GM19240 (cell line): Measurements from ENCODE around the gene CIROP.

ENCODE experiments used
- DNase-seq: peaks from one replicate; pipeline ENCODE4 v3.0.0; 2011; ENCODE audit warnings: low spot score; ENCODE audit not compliant: insufficient read length

CIROP gene, protein sequence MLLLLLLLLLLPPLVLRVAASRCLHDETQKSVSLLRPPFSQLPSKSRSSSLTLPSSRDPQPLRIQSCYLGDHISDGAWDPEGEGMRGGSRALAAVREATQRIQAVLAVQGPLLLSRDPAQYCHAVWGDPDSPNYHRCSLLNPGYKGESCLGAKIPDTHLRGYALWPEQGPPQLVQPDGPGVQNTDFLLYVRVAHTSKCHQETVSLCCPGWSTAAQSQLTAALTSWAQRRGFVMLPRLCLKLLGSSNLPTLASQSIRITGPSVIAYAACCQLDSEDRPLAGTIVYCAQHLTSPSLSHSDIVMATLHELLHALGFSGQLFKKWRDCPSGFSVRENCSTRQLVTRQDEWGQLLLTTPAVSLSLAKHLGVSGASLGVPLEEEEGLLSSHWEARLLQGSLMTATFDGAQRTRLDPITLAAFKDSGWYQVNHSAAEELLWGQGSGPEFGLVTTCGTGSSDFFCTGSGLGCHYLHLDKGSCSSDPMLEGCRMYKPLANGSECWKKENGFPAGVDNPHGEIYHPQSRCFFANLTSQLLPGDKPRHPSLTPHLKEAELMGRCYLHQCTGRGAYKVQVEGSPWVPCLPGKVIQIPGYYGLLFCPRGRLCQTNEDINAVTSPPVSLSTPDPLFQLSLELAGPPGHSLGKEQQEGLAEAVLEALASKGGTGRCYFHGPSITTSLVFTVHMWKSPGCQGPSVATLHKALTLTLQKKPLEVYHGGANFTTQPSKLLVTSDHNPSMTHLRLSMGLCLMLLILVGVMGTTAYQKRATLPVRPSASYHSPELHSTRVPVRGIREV

DNA sequence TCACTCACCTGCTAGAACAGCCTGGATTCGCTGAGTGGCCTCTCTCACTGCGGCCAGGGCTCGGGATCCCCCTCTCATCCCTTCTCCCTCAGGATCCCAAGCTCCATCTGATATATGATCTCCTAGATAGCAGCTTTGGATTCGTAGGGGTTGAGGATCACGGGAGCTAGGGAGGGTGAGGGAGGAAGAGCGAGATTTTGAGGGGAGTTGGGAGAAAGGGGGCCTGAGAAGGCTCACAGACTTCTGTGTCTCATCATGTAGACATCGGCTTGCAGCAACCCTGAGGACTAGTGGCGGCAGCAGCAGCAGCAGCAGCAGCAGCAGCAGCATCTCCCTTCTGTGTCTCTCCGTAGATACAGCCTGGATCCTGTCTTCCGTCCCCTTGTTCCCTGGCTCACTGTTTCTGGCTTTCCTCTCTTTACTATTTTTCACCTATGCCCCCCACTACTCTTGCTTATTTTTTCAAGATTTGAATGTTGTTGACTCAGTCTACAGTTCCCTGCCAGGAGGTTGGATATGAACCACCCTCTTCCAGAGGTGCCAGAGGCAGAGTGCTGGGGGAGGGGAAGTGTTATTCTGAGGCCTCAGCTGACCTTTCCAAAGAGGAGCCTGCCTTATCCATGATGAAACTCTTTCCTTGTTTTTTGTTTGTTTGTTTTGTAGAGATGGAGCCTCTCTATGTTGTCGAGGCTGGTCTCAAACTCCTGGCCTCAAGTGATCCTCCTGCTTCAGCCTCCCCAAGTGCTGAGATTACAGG is at the start of gene CIROP:
Gene CIROP, minus strand, starts transcription at position 399 of the 757 bp plus-strand sequence. Its CDS starts 69 bp downstream, at position 330.
- no peak for DNase-seq

DNA sequence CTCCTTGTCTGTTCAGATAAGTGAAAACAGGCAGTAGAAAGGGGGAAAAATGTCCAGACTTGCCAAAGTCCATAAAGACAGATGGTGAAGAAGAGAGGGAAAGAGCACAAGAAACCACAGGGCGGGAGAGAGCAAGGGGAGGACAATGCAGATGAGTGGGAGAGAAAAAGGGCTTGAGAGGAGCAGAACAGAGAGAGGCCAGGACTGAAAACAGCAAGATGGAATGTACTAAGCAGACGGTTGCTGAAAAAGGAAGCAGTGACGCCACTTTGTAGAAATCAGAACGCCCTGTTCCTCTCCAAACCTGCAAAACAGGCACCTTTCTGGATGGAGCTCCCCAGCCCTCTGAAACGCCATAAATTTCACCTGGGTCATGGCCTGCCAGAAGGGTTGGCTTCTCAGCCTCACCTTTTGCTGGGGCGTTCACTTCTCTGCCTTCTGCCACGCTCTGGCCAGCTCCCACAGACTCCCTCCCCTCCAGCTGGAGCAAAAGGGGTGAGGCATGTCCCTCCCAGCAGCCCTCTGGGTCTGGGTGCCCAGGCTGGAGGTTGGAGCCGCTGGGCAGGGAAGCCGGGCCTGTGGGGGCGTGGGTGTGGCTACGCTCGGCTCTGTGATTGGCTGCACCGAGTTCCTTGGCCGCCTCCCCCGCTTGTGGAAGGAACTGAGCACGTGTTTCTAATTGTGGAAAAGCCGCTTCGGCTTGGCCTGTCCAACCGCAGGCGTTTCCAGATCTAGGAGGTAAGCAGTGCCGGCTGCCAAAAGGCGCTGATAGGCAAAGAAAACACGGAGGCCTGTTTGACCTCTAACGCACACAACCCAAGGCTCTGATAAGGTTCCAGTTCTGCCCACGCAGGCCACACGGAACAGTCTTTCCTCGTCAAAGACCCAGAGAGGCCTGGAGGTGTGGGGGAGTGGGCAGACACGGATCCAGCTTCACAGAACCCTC is 49.3 kb upstream of the CIROP start:
- DNase-seq, result no peak

DNA sequence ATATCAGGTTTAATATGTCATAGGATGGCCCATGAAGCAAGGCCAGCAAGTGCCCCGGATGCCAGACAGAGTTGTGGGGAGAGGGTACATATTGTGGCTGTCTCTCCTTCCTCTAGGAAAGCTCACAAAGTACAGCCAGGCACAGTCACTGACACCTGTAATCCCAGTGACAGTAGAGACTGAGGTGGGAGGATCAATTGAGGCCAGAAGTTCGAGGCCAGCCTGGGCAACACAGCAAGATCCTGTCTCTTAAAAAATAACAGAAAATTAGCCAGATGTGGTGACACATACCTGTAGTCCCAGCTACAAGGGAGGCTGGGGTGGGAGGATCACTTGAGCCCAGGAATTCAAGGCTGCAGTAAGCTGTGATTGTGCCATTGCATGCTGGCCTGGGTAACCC is 46.6 kb upstream of the CIROP start:
- no peak for DNase-seq

DNA sequence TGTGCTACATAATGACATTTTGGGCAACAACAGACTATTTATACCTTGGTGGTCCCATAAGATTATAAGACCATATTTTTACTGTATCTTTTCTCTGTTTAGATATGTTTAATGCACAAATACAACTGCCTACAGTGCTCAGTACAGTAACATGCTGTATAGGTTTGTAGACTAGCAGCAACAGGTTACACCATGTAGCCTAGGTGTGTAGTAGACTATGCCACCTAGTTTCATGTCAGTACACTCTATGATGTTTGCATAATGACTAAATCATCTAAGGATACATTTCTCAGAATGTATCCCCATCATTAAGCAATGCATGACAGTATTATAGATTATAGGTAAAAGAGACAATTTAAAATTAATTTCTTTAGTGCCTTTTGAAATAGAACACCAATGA is 45.0 kb upstream of the CIROP start:
- DNase-seq, result no peak

DNA sequence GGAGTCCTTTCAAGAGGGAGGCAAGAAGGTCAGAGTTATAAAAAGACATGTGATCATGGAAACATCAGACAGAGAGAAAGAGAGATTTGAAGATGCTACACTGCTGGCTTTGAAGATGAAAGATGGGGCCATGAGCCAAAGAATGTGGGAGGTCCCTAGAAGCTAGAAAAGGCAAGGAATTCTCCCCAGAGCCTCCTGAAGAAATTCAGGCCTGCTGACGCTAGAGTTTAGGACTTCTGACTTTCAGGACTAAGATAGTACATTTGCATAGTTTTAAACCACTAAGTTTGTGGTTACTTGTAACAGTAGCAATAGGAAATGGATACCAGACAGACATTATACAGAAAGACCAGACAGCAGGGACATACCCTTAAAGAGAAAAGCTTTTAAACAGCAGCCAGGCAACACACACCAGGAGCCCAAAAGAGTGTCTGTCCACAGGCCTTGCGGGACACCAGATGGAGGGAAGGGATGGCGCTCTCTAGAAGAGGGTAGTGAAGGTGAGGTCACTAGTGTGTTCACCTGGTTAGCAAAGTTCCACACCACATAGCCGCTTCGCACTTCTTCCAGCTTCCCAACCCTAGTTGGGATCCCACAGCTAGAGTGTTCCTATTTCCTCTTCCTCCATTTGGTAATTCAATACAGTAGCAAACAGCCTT is 43.9 kb upstream of the CIROP start:
- no peak for DNase-seq

DNA sequence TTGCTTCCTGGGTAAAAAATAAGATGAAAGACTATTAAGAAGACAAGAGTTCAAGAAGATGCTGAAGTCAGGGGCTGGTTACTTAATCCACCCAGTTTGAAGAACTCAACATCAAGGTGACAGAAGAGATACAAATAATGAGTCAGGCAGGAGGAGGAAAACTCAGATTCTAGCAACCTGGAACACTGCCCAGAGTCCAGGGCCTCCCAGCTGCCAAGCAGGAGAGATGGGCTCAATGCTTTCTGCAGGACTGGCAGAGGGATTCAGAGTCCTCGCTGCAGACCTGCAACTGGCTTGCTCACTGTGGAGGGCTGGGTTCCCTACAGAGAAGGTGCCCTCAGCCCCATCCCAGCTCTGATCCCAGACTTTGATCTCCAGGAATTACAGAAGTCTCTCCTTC is 42.9 kb upstream of the CIROP start:
- DNase-seq, result no peak

DNA sequence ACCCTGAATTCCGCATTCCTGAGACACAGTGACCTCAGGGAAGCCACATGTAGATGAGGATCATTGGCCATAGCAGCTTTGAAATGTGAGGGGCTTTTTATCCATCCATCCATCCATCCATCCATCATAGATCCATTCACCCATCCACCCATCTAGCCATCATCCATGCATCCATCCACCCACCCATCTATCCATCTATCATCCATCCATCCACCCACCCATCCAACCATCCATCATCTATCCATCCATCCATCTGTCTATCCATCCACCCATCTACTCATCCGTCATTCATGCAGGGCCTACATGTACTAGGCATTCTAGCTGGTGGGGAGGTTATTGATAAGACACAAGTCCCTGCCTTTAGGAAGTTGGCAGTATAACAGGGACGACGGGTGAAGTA is 42.2 kb upstream of the CIROP start:
- DNase-seq, result no peak

DNA sequence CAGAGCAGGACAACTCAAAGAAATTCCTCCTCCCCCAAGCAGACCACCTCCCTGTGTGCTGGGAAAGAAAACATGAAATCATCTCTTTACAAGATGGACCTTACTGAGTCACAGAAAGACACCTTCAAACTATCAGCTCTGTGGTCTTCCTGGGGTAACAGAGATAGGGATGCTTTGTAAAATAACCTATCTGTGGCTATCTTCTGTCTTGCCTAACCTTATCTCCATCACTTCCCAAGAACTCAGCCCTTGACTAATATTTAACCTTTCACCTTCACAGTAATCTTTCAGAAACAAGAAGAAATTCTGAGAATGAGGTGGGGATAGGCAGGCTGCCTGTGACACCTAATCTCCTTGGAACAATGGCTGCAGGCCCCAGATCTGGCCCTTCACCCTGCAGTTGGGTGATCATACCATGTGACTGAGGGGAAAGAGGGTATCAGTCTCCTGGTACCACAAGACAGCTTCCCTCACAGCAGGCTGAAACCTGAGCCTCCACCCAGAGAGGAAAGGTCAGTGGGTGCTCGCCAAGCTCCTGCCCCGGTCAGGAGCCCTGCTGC is 41.6 kb upstream of the CIROP start:
- DNase-seq, result no peak

DNA sequence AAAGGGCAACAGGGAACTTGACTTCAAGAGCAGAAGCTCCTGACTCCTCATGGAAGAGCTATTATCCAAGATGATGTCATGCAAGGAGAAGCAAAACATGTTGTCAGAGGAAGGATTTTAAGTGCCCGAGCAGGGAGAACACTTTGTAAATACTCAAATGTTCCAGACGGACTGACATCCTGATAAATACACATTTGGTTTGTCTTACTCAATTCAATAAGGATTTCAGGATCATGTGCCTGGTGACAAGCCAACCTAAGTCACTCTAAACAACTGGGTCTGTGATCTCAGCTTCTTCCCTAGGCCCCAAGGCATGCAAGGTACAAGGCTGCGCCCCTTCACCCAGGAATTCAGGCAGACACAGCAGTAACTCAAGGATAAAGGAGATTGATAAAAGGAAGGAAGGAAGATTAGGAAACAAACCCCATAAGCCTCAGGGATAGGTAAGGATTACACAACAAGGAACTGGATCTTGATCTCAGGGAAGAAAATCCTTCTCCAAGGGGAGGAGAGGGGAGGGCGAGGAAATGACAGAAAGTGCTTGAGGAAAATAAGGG is 41.1 kb upstream of the CIROP start:
- no peak for DNase-seq

DNA sequence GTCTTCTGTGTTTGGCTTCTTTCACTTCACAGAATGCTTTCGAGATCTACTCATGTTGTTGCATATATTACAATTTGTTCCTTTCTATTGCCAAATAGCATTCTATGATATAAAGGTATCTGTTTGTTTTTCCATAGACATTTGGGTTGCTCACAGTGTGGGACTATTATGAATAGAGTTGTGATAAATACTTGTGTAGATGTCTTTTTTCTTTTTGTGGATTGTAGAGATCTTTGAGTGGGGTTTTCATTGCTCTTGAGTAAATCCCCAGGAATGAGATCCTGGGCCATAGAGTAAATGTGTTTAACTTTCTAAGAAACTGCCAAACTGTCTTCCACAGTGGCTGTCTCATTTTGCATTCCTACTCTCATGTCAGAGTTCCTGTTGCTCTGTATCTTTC is 39.1 kb upstream of the CIROP start:
- DNase-seq, result no peak

DNA sequence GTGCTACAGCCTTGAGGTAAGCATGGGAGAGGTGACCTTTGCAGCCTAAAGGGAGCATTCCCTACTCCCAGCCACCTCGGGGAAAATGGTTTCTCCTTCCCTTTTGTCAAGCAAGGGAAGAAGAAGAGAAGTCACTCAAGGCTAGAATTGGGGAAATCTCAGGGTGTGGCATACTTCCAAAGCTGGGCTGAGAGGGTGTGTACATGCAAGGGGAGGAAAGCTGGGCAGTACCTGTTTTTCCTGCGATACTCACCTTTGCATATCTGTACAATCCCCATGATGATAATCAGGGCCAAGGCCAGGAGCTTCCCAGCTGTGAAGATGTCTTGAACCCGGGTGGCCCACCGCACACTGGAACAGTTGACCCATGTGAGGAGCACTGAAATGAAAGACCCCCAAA is 38.0 kb upstream of the CIROP start:
- DNase-seq, result no peak

DNA sequence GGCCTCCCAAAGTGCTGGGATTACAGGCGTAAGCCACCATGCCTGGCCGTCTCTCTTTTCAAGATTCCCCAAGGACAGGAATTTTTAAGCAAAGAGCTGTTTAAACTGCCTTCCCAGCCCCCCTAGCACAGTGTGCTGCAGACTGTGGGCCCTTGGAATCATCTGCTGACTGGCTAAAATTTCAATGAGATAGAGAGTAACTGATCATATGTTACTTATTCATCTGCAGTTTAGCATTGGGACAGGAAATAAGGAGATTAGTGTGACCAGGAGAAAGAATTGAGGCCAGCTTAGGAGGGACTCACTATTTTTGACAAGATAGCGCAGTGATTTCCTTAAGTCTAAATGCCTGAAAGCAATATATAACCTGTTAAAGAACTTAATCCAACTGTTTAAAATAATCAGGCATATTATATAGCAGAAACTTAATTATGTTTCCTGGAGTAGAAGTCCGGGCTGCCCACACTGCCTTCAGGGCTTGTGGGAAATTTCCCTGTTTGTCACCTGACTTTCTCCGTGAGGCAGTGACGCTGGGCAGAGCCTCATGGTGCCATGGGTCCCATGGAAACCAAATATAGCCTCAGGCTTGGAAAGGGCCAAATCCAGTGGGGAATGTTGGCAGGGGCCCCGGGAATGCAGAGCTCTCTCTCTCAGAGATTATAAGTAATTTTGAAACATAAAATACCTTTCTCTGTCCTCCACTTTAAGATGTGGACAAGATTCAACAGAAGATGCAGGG is 37.1 kb upstream of the CIROP start:
- no peak for DNase-seq

DNA sequence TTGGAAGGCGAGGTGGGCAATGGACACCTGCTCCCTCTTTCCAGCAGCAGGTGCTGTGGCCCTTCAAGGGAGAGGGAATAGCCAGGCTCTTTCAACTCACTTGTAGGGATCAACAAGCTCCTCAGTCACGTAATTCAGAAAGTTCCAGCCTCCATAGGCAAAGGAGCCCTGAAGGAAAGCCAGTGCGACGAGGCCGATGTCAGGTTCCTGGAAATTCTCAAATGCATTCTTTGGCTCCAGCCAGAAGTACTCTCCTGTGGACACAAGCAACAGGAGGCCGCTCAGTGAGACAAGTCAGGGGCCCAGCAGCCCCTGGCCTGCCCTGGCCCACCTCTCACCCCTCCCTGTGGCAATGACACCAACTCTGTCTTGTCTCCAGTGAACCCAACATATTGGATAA is 35.6 kb upstream of the CIROP start:
- DNase-seq, result no peak

DNA sequence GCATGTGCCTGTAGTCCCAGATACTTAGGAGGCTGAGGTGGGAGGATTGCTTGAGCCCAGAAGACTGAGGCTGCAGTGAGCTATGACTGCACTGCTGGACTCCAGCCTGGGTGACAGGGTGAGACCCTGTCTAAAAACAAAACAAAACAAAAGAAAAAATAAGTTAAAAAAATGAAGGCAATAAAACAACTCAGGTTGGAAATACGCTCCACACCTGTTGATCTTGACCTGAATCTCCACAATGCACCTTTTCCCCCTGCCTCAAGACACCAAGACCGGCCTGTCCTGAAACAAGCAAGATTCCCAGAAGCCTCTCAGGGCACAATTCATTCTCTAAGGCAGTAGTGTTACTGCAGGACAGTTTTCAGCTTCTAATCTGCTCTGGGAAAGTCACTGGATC is 35.1 kb upstream of the CIROP start:
- no peak for DNase-seq

DNA sequence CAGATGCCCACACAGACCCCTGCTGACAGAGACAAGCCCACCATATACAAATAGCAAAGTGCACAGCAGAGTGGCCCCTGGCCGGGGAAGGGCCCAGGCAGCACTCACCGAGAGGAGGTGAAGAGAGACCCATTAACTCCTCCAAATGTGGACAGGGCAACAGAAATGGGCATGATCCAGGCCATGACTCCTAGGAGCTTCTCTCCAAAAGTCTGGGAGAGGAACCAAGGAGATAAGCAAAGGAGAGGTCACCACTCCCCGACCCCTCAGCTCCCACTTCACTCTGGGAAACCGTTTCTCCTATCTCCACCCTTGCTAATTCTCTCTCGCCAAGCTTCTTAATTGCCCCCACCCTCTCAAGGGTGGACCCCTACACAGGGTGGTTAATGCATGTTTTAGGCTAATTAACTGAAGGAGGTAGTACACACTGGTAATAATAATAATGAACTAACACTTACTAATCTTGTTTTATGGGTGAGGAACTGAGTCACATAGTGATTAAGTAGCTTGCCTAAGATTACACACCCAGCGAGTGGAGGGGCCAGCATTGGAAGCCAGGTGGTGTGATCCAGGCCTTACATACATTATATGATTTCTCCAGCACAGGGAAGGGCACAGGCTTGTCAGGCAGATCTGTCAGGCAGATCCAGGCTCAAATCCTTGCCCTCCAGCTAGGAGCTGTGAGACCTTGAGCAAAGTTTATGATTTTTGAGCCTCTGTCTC is 33.2 kb upstream of the CIROP start:
- DNase-seq, result no peak

DNA sequence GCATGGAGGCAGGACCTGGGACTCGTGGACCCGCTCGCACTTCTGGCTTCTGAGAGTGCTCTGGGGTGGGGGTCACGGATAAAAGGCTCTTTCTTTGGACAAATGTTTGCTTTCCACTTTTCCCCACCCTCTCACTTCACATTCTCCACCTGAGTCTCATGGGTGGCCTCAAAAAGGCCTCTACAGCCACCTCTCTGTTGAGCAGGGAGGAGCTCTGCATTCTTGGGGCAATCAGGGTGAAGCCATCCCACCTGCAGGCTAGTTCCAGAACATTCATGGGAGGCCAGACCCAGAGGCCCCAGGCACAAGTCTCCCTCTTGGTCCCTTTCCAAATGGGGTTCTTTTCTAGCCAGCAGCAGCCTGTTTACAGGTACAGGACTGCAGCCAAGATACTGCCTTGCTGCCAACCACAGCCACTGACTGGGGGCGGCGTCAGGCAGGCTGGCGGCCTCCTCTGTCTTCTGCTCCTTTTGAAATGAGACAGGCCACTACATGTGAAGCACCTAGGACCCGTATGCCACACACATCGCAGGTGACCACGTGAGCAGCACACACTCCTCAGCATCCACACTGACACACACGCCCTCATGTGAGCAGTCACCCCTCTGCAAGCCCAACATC is 32.5 kb upstream of the CIROP start:
- DNase-seq, result no peak

DNA sequence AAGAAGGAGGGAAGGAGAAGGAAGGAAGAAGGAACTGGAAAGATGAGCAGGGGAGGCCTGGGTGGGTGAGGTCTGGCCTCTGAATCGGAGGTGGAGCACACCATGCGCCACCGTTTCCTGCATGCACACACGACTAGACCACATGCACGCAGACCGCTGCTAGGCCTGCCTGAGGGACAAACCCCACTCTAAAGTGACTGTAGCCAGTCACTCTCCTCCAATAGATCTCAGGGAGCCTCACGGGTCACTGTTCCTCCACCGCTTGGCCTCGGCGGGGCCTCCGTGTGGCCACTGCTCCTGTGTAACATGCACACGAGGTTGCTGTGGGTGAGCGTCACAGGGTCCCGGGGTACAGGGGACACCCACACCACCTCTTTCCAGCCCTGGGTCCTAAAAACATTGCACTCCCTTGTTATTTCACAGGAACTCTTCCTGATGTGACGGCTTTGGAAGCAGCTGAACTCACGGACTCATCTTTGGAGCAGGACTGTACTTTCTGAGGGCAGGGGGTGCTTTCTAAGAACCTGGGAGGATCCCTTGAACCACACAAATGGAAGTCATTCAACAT is 31.9 kb upstream of the CIROP start:
- DNase-seq, result no peak

DNA sequence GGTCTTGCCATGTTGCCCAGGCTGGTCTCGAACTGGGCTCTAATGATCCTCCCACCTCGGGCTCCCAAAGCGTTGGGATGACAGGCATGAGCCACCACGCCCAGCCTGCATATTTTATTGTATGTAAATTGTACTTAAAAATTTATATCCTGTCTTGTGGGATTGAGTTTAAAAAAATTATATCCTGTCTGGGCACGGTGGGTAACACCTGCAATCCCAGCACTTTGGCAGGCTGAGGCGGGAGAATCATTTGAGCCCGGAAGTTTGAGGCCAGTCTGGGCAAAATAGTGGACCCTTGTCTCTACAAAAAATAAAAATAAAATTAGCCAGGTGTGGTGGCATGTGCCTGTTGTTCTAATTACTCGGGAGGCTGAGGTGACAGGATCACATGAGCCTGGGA is 28.2 kb upstream of the CIROP start:
- DNase-seq, result no peak
